Gastrocnemius medialis (tissue), 4 donors: ENCODE data around the gene CLSTN2.

Experiments
- CTCF ChIP-seq, 5 experiments: fragments of 450-650 bp in 3 of 5; fragments of 200-600 bp in 2 of 5; sonication (generic) in 2 of 5; IDR thresholded peaks in 4 of 5; conservative IDR thresholded peaks in 1 of 5; 1 replicate in 4 of 5; 2 replicates in 1 of 5; pipeline ENCODE4 v1.5.1; 2016 to 2019; ENCODE audit warnings: antibody characterized with exemption in 5 of 5, mild to moderate bottlenecking in 3 of 5, moderate library complexity in 3 of 5
- POLR2A ChIP-seq, 2 donors: fragments of 450-650 bp; IDR thresholded peaks; one replicate each; pipeline ENCODE4 v1.6.1; 2017; ENCODE audit warnings: antibody characterized with exemption in 2 of 2, mild to moderate bottlenecking in 2 of 2, moderate library complexity in 2 of 2

DNA sequence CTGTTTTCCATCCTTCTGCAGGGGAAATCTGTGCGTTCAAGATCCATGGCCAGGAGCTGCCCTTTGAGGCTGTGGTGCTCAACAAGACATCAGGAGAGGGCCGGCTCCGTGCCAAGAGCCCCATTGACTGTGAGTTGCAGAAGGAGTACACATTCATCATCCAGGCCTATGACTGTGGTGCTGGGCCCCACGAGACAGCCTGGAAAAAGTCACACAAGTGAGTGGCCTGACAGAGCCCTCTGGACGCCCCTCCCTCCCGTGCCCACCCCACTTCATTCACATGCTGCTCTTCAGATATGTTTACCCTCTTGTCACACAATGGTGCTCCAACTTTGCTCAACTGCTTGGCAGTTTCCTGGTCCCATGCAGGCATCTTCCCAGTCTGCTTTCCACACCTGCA lies 468.6 kb downstream of the CLSTN2 start:
- TF ChIP-seq CTCF (IDR thresholded peaks at IDR 0.05 in 4 of 5, conservative IDR thresholded peaks at IDR 0.05 in 1 of 5) (no peak), POLR2A (IDR thresholded peaks at IDR 0.05) (no peak)
